T follicular helper cell (primary cell): ENCODE data around the gene AK5.
"Not testable (repeated sequence)": the region's sequence is repeated elsewhere in the genome, so short reads cannot be mapped to it uniquely, and the experiment has no call there.

ENCODE experiments used
- DNase-seq: peaks from one replicate; pipeline ENCODE4 v3.0.0-alpha.2; 2020; ENCODE audit warnings: low read depth

The AK5 gene

GRCh38 chr1:77287535-77287934 lies 5.7 kb downstream of the AK5 start:
- DNase-seq: no peak

DNA sequence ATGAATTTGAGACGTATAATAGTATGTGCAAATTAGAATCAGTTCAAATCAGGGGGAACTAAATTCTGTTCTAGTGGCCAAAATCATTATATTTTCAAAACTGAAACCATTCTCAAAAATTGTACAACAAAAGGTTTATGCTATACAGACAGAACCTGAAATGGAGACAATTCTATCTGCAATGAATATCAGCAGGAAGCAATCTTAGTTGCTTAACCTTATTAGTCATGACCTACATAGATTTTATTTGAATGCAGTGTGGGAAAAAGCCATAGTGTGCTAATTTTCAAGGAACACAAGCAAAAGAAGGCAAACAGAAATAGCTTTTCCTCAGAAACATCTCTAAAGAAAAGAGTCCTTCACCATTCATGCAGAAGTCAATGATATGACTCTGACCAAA lies 6.5 kb downstream of the AK5 start:
- DNase-seq: no peak

DNA sequence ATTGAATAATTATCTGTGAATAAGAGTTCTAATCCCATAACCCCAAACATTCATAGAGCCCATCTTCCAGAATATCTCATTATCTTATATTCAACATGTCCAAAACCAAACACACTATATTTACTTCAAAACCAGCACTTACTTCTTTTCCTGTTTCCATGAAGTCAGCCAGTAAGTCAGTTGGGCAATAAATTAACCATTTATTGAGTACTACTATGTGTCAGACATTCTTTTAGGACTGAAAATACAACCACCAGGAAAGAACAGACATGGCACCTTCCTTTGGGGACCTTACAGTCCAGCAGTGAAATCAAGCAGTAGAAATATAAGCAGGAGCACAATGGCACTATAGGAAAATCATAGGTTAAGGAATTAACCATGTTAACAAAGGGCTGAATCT lies 8.8 kb downstream of the AK5 start:
- no peak for DNase-seq

GRCh38 chr1:77292551-77292950 lies 10.7 kb downstream of the AK5 start:
- no peak for DNase-seq

- DNase-seq: no peak
These were observed 18.7 kb downstream of the AK5 start for GRCh38 chr1:77300566-77300965.

GRCh38 chr1:77303387-77303786 lies 21.6 kb downstream of the AK5 start:
- DNase-seq: no peak

DNA sequence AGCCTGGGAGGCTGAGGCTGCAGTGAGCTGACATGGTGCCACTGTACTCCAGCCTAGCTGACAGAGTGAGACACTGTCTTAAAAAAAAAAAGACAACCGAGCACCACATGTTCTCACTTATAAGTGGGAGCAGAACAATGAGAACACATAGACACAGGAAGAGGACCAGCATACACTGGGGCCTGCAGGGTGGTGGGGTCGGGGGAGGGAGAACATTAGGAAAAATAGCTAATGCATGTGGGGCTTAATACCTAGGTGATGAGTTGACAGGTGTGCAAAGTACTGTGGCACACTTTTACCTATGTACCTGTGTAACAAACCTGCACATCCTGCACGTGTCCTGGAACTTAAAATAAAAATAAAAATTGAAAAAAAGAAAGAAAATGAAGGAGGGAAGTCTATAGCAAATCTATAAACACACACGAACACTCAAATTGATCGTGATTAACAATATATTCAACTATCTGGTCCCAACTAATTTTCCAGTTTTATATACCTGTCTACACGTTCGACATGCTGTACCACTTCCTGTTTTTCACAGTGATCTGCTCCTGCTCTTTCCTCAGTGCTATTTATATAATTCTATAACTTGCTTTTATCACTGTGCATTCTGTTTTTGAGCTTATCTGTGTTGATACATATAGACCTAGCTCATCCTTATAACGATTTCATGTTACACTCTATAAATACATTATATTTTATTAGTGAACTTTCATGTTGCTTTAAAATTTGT lies 27.2 kb downstream of the AK5 start:
- no peak for DNase-seq

DNA sequence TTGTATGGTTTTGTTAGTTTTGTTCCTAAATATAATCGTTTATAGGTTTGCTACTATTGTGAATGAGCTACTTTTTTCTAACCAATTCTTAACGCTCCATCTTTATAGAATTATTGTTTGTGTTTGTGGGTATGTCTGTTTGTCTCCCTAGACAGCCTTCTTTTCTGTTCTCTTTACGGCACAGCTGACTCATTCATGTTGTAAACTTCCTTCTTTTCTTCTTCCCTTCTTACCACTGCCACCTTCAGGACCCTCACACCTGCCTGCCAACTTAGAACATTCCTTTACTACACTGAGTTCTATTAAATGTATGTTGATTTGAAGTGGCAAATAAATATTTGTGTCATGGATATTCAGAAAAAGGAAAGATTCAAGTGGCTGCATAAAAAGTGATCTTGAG lies 29.1 kb downstream of the AK5 start:
- DNase-seq: no peak

DNA sequence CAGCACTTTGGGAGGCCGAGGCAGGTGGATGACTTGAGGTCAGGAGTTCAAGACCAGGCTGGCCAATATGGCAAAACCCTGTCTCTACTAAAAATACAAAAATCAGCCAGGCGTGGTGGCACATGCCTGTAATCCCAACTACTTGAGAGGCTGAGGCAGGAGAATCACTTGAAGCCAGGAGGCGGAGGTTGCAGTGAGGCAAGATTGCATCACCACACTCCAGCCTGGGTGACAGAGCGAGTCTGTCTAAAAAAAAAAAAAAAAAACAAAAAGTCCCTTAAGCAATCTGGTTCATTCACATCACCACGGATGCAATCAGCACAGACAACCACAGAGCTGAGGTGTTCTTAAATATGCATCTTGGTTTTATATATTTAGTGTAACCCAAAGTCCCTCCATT lies 30.5 kb downstream of the AK5 start:
- not testable (repeated sequence) for DNase-seq

DNA sequence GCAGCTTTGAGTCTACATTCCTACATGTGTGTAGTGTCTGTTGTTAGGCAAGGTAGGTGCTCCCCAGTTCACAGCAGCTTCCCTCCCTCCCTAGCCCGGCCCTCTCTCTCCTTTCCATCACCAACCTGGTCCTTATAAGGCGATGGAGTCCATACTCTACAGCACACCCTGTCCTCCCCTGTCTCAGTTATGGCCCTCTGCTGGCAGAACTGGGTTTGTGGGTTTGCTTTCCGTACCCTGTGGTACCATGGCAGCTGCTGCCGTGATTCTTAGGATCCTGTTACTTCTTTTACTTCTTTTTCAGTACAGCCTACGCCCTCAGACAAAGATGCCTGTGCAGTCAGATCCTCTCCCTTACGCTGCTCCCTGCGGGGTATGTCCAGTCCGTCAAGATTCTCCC lies 31.7 kb downstream of the AK5 start:
- DNase-seq: peak; percentile 9

DNA sequence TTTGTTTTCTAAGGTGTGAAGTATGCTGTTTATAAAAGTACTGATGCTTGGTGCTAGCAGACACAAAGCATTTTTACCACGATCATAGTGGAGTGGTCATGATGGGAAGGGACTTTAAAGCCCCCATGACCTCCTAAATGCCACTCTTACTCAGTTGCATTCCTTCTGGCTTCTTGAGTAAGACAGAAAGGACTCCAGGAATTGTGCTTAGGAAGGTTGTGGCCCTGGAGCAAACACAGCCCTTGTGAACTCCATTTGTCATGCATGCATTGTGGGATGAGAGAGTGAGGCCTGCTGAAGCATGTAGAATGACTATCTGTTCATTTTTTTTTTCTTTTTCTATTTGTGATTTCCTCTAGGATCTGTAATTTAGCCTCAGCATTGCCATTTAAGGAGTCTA lies 34.2 kb downstream of the AK5 start:
- DNase-seq: no peak

DNA sequence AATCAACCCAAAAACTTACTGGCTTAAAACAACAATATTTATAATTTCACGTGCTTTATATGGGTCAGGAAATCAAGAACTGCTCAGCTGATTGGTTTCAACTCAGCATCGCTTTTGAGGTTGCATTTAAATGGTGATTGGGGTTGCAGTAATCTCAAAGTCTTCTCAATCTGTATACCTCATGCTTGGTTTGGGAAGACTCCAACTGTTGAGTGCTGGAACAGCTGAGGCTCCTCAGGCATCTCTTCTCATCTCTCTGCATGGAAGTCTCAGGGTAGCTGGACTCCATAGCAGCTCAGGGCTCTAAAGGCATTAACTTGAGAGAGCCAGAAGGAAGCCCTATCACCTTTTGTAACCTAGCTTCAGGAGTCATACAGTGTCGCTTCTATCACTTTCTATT lies 35.1 kb downstream of the AK5 start:
- DNase-seq: no peak

- no peak for DNase-seq
These were observed 37.4 kb downstream of the AK5 start for GRCh38 chr1:77319036-77319705.

- DNase-seq: no peak
These were observed 40.5 kb downstream of the AK5 start for GRCh38 chr1:77322061-77322900.

- no peak for DNase-seq
These were observed 51.7 kb downstream of the AK5 start for GRCh38 chr1:77333501-77333900.

- no peak for DNase-seq
These were observed 54.9 kb downstream of the AK5 start for GRCh38 chr1:77336729-77337128.

DNA sequence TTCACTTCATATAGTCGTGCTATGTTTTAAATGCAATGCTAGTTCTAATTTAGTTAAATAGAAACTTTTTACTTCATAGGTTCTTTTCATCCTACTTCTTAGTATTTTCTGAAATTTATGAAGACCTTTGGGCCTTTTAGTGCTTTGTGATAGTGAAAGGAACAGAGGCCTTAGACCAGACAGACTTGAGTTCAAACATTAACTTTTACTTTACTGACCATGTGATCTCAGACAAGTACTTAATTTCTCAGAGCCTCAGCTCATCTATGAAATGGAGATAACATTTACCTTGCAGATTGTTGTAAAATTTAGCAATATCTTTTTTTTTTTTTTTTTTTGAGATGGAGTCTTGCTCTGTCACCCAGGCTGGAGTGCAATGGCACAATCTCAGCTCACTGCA lies 57.5 kb downstream of the AK5 start:
- DNase-seq: no peak

- DNase-seq: no peak
These were observed 59.4 kb downstream of the AK5 start for GRCh38 chr1:77341195-77341594.

DNA sequence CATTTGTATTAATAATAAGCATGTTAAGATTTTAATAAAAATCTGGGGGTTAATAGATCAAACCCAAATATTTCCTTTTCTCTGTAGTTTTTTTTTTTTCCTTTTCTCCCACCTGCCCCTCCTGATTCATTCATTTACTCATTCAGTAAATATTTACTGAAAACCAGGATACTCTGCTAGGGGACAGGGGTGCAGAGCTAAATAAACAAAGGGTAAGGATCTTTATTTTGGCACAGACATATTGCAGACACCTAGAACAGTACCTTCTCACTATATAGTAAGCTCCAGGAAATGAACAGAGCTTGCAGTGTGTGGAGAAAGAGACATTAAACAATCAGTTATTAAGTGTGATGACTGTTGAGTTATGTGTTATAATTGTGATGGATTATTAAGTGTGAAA lies 60.9 kb downstream of the AK5 start:
- DNase-seq: no peak

- no peak for DNase-seq
These were observed 65.8 kb downstream of the AK5 start for GRCh38 chr1:77347646-77348045.

DNA sequence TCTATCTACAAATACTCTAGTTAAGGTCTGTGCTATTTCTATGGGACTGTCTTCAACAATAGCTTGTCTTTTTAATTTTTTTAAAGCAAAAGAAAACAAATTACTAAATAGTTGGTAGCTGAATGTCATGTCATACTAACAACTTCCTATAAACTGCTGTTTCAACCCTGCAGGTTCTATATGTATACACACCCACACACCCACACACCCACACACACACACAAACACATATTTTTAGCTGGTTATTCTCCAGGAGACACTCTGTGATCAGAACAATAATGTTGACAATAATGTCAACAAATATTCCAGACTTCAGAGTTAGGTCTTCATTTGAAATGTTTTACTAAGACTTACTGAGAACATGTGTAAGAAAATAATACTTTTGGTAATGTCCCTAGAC lies 66.7 kb downstream of the AK5 start:
- DNase-seq: no peak

DNA sequence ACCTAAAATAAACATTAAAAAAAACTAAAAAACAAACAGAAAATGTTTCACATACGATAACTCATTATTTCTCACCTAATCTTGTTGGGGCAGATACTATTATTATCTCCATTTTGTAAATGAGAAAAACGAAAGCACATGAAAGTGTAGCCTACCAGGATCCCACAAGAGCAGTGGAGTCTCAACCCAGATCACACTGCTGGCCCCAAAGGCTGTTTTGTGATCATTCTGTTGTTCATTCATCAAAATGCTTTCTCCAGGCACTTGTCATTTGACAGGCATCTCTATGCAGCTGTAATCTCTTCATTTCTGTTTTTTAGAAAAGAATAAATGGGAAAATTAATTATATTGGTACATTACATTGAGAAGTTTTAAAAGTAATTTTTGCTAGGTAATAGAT lies 67.5 kb downstream of the AK5 start:
- DNase-seq: no peak
